NCI-H146 treated with DMSO at 0.1 percent for 48 hours (cell line): ENCODE data around the gene ASTN2.
"Not testable (repeated sequence)": the region's sequence is repeated elsewhere in the genome, so short reads cannot be mapped to it uniquely, and the experiment has no call there.

Source experiments
- DNase-seq: peaks from one replicate; lab custom pipeline; 2025; ENCODE audit not compliant: unreplicated experiment; lab: John Stamatoyannopoulos, UW

ASTN2 gene

DNA sequence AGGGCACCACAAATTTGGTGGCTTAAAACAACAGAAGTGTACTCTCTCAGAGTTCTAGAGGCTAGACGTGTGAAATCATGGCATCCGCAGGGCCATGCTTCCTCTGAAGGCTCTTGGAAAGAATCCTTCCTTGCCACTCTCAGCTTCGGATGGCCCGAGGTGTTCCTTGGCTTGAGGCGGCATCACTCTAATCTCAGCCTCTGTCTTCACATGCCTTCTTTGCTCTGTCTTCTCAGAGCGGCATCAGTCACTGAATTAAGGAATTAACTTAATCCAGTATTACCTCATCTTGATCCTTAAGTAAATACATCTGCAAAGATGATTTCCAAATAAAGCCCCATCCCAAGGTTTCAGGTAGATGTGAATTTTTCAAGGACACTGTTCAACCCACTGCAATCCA lies 938.9 kb downstream of the ASTN2 start:
- no peak for DNase-seq

DNA sequence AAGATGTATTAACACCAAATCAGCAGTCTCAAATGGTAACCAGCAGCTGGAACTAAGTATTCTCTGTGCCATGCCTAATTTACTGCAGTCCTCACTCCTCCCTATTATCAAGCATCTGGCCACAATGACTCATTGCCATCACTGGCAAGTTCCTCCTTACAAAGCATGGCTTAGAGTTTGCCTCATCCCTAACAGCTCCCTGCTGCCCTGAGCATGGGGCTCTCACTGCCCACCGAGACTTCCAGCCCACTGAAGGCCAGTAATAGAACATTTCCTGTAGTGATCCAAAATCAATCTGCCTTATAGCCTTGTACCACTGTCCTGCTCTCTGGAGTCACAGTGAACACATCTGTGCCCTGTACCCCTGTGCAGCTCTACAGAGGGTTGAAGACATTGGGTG lies 939.7 kb downstream of the ASTN2 start:
- DNase-seq: no peak

- DNase-seq: no peak
Observed at GRCh38 chr9:116471944-116472506, 942.8 kb downstream of the ASTN2 start.

GRCh38 chr9:116471093-116471906 lies 943.6 kb downstream of the ASTN2 start:
- no peak for DNase-seq

- DNase-seq: no peak
Observed at GRCh38 chr9:116468793-116469527, 945.9 kb downstream of the ASTN2 start.

- DNase-seq: no peak
Observed at GRCh38 chr9:116468369-116468768, 946.5 kb downstream of the ASTN2 start.

DNA sequence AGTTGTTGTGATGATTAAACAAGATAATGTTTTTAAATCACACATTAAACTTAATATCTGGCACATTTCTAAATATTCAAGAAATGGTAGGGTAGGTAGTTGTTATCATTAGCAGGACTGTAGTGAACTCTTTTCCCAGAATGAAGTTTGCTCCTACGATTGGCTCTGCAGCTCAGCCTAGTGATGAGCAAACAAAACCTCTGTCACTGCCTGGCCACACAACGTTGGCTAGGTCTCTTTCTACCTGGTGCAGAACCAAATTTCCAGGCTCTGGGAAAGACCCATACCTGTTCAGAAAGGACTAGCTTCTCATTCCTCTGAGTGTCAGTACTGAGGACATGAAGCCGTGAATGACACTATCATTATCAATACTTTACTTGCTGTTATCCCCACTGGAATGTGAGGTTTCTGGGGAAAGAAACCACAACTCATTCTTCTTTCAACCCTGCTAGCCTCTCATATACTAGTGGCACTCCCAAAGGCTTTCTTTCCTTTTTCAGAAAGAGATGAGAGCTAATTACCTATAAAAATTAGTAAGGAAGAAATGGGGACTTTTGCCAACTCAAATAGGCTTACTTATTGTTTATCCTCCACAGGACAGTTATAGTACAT lies 947.0 kb downstream of the ASTN2 start:
- no peak for DNase-seq

DNA sequence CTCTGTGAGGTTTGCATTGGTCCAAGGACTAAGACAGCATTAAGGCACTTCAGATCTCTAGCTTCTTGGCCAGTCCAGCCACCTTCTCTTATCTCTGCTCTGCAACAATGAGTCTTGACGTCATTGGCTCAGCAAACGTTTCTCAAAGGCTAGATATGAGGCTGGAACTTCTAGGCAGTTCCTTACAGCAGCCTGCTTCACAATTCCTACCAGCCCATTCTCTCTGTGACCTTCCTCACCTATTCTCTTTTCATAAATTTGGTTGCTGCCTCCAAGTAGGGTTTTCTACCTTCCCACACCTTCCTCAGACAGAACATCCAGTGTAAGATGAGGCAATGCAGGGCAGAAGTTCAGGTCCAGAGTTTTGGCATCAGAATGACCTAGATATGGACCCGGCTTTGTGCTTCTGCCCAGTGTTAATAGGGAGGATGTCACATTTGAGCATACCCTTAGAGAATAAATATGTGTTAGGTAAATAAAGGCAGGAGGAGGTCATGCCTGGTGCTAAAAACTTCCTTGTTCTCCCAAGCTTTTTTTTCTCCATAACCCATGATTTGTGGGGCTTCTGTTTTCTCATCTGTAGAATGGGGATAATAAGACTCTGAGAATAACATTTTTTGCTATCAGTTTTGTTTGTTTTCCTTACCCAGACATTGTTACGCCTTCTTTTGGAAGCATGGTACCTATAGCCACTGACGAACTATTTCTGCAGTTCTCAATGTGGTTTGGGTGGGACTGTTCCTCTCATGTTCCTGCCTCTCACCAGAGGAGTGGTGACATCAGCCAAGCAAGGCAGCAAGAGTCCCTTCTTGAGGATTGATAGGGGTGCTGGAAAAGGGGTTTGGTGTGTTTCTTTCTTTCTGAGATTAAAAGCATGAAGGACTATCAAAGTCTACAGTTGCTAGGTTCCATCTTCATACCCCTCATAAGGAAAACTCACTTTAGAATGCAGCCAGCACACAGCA lies 948.3 kb downstream of the ASTN2 start:
- DNase-seq: no peak

GRCh38 chr9:116465576-116466270 lies 949.1 kb downstream of the ASTN2 start:
- no peak for DNase-seq

GRCh38 chr9:116464987-116465571 lies 949.8 kb downstream of the ASTN2 start:
- no peak for DNase-seq

DNA sequence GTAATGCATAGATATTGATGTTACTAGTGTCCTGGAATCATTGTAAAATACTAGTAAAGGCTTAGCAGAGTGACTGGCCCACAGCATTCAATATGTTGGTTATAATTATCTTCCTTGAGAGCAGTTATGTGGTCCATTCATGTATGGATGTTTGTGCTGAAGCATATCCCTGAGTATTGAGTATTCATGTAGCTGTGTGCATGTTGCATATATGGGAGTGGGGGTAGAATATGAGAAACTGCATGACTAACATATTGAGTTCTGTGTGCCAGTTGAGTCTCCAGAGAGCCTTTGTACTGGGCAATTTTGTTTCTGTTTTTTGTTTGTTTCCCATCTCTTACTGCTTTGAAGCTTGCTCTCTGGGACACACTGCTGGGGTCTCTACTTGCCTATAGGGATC lies 950.4 kb downstream of the ASTN2 start:
- DNase-seq: no peak

DNA sequence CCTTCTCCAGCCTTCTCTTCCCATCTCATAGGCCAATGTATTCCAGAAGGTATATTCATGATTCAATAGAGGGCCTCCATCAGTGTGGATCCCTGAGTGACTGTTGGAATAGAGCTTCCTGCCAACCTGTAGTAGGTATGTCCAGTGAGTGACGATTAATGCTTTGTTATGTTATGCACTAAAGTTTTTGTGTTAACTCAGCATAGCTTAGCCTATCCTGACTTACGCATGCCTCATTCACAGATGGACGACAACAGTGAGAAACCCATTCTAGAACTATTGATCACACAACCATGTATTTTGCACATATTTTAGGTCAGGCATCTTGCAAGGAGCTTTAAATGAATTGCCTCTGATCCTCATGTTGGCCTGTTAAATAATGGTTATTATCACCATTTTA lies 953.2 kb downstream of the ASTN2 start:
- DNase-seq: no peak

DNA sequence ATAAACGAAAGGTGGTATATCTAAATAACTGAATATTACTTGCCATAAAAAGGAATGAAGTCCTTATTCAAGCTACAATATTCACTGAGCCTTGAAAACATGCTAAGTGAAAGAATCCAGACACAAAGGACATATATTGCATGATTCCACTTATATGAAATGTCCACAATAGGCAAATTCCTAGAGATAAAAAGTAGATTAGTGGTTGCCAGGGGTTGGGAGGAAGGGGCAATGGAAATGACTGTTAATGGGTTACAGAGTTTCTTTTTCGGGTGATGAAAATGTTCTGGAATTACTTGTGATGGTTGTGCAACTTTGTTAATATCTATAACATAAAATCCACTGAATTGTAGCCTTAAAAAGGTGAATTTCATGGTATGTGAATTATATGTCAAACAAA lies 954.8 kb downstream of the ASTN2 start:
- DNase-seq: no peak

DNA sequence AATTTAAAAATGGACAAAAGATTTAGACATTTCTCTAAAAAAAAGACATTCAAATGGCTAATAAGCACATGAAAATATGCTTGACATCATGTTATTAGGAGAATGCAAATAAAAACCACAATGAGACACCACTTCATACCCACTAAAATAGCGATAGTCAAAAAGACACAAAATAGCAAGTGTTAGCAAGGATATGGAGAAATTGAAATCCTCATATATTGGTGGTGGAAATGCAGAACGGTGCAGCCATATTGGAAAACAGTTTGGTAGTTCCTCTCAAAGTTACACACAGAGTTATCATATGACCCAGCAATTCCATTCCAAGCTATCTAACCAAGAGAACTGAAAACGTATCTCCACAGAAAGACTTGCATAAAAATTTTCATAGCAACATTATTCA lies 955.3 kb downstream of the ASTN2 start:
- DNase-seq: no peak

GRCh38 chr9:116456490-116457088 lies 958.3 kb downstream of the ASTN2 start:
- no peak for DNase-seq

GRCh38 chr9:116454539-116454938 lies 960.3 kb downstream of the ASTN2 start:
- not testable (repeated sequence) for DNase-seq

- no peak for DNase-seq
Observed at GRCh38 chr9:116453785-116454184, 961.1 kb downstream of the ASTN2 start.

DNA sequence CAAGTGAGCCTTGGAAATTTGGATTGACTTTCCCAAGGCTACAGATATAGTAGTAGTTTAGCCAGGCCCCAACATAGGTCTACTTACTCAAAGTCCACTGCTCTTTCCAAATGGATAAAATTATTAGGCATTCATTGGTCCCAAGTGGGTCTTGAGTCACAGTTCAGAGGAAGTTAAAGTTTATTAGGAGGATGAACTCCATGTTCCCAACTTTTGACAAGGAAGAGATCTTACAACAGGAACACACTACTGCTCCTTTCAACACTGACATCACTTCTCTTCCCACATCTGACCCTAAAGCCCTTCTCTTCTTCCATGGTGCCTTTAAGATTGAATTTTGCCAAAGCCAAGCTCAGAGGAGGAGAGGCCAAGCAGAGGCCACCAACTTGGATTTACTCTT lies 962.2 kb downstream of the ASTN2 start:
- no peak for DNase-seq

DNA sequence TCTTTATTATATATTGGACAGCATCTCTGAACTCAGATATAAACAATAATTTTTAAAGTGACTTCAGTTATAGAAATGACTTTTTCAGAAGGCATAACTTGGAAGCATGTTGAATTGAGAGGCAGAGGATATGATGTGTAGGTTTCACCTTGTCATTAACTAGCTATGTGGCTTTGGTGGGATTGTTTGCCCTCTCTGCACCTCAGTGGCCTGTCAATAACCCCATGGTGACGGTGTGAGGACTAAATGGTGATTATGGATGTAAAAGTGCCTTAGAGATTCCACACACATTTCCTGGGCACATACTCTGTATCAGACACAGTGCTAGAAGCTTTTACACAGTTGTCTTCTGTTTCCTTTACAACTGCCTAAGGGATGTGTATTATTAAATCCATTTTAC lies 962.6 kb downstream of the ASTN2 start:
- no peak for DNase-seq
